Parathyroid adenoma (tissue), 2 donors: ENCODE measurements around the gene ARHGEF37.

Experiments used
- H2AFZ ChIP-seq: fragments of 300-600 bp; sonication (generic); one replicate; pipeline ENCODE4 v1.7.0; 2017; ENCODE audit warnings: antibody characterized with exemption, mild to moderate bottlenecking
- H3K27ac ChIP-seq: fragments of 300-600 bp; sonication (generic); one replicate; pipeline ENCODE4 v1.7.0; 2017
- H3K27me3 ChIP-seq: fragments of 300-600 bp; sonication (generic); one replicate; pipeline ENCODE4 v1.7.0; 2017; ENCODE audit warnings: low read length; ENCODE audit not compliant: control insufficient read depth, insufficient read depth
- H3K36me3 ChIP-seq: fragments of 300-600 bp; sonication (generic); one replicate; pipeline ENCODE4 v1.7.0; 2017; ENCODE audit warnings: low read length; ENCODE audit not compliant: control insufficient read depth, insufficient read depth
- H3K4me1 ChIP-seq: fragments of 300-600 bp; sonication (generic); one replicate; pipeline ENCODE4 v1.7.0; 2017; ENCODE audit warnings: control low read depth
- H3K4me2 ChIP-seq: fragments of 300-600 bp; sonication (generic); one replicate; pipeline ENCODE4 v1.7.0; 2017; ENCODE audit warnings: low read length
- H3K4me3 ChIP-seq: fragments of 300-600 bp; sonication (generic); one replicate; pipeline ENCODE4 v1.7.0; 2017; ENCODE audit warnings: low read depth, low read length
- H3K79me2 ChIP-seq: fragments of 300-600 bp; sonication (generic); one replicate; pipeline ENCODE4 v1.7.0; 2017; ENCODE audit warnings: control low read depth
- H3K9ac ChIP-seq: fragments of 300-600 bp; sonication (generic); one replicate; pipeline ENCODE4 v1.7.0; 2017; ENCODE audit warnings: mild to moderate bottlenecking
- H3K9me3 ChIP-seq: fragments of 300-600 bp; sonication (generic); one replicate; pipeline ENCODE4 v1.7.0; 2017; ENCODE audit warnings: low read length; ENCODE audit not compliant: control insufficient read depth
- TF ChIP-seq, protein P1 (sequence below): fragments of 300-600 bp; sonication (generic); IDR thresholded peaks from one replicate; pipeline ENCODE4 v1.7.0; 2017; ENCODE audit warnings: antibody characterized with exemption, mild to moderate bottlenecking
- donor health status: primary hyperparathyroidism.

ARHGEF37 gene

GRCh38 chr5:149641000-149641576 is 59.8 kb downstream of the ARHGEF37 start:
- Histone ChIP-seq H3K9ac (no peak overlapping the region), H3K4me3 (no peak overlapping the region)

DNA sequence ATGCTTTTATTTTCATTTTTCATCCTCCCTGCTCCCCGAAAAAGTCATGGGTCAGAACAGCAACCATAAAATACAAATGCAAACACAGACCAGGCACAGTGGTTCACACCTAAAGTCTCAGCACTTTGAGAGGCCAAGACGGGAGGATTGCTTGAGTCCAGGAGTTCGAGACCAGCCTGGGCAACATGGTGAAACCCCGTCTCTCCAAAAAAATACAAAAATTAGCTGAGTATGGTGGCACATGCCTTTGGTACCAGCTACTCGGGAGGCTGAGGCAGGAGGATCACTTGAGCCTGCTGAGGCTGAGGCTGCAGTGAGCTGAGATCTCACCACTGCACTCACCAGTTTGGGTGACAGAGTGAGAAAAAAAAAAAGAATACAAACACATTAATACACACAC is 60.3 kb downstream of the ARHGEF37 start:
- TF ChIP-seq, protein P1, sequence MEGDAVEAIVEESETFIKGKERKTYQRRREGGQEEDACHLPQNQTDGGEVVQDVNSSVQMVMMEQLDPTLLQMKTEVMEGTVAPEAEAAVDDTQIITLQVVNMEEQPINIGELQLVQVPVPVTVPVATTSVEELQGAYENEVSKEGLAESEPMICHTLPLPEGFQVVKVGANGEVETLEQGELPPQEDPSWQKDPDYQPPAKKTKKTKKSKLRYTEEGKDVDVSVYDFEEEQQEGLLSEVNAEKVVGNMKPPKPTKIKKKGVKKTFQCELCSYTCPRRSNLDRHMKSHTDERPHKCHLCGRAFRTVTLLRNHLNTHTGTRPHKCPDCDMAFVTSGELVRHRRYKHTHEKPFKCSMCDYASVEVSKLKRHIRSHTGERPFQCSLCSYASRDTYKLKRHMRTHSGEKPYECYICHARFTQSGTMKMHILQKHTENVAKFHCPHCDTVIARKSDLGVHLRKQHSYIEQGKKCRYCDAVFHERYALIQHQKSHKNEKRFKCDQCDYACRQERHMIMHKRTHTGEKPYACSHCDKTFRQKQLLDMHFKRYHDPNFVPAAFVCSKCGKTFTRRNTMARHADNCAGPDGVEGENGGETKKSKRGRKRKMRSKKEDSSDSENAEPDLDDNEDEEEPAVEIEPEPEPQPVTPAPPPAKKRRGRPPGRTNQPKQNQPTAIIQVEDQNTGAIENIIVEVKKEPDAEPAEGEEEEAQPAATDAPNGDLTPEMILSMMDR = no peak
- Histone ChIP-seq H2AFZ (no peak overlapping the region), H3K27me3 (no peaks in the 10 kb centered on the region), H3K9ac (no peak overlapping the region), H3K9me3 (no peaks in the 10 kb centered on the region), H3K4me1 (peaks cover 1% of the 10 kb centered on the region), H3K4me3 (no peak overlapping the region), H3K79me2 (no peaks in the 10 kb centered on the region), H3K36me3 (no peaks in the 10 kb centered on the region), H3K27ac (no peak overlapping the region), H3K4me2 (no peak overlapping the region)

More at GRCh38 chr5:149641000-149641576, 59.8 kb downstream of the ARHGEF37 start:
- Histone ChIP-seq H3K4me1 (no peaks in the 10 kb centered on the region), H3K4me2 (no peak overlapping the region), H2AFZ (no peak overlapping the region), H3K79me2 (no peaks in the 10 kb centered on the region), H3K27ac (no peak overlapping the region), H3K9me3 (no peaks in the 10 kb centered on the region), H3K27me3 (no peaks in the 10 kb centered on the region), H3K36me3 (no peaks in the 10 kb centered on the region)
- TF ChIP-seq, protein P1 = no peak

GRCh38 chr5:149643781-149644180 is 62.5 kb downstream of the ARHGEF37 start:
- Histone ChIP-seq H3K4me2 (no peak overlapping the region), H3K27me3 (no peaks in the 10 kb centered on the region), H3K27ac (no peak overlapping the region), H2AFZ (no peak overlapping the region), H3K79me2 (no peaks in the 10 kb centered on the region), H3K4me3 (no peak overlapping the region), H3K36me3 (no peaks in the 10 kb centered on the region), H3K9me3 (no peaks in the 10 kb centered on the region), H3K4me1 (peaks cover 4% of the 10 kb centered on the region), H3K9ac (no peak overlapping the region)
- TF ChIP-seq, protein P1 = no peak

DNA sequence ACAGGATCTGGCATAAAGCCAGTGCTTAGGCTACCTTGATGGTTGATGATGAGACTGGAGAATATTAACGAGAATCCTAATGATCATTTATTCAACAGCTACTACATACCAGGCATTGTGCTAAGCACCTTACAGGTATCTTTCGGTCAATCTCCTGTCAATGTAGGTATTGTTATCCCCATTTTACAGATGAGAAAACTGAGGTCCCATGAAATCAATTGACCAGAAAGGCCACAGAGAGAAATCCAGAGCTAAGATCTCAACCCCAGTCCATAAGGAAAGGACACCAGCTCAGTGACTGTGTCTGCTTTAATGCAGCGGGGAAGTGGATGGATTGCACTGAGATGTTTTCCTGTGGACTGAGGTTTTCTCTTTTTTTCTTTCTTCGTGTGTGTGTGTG is 63.3 kb downstream of the ARHGEF37 start:
- no peak overlapping the region for H2AFZ ChIP-seq
- no peak overlapping the region for H3K4me3 ChIP-seq
- H3K36me3 ChIP-seq = no peaks in the 10 kb centered on the region
- no peak overlapping the region for H3K9ac ChIP-seq
- H3K4me2 ChIP-seq = no peak overlapping the region
- no peak overlapping the region for H3K27ac ChIP-seq
- H3K27me3 ChIP-seq = no peaks in the 10 kb centered on the region
- H3K4me1 ChIP-seq = peaks cover 4% of the 10 kb centered on the region
- H3K79me2 ChIP-seq = no peaks in the 10 kb centered on the region
- H3K9me3 ChIP-seq = no peaks in the 10 kb centered on the region
- TF ChIP-seq, protein P1 = no peak

GRCh38 chr5:149645236-149645635 is 63.9 kb downstream of the ARHGEF37 start:
- TF ChIP-seq, protein P1 = no peak
- no peaks in the 10 kb centered on the region for H3K27me3 ChIP-seq
- no peaks in the 10 kb centered on the region for H3K36me3 ChIP-seq

More at GRCh38 chr5:149645236-149645635, 63.9 kb downstream of the ARHGEF37 start:
- no peak overlapping the region for H2AFZ ChIP-seq
- H3K4me1 ChIP-seq = peaks cover 4% of the 10 kb centered on the region
- no peak overlapping the region for H3K9ac ChIP-seq
- no peak overlapping the region for H3K4me2 ChIP-seq
- no peaks in the 10 kb centered on the region for H3K79me2 ChIP-seq
- H3K9me3 ChIP-seq = no peaks in the 10 kb centered on the region
- no peak overlapping the region for H3K4me3 ChIP-seq
- H3K27ac ChIP-seq = no peak overlapping the region
